Measurements from ENCODE around the gene ARHGEF4.

GRCh38 chr2:130966149-130966774 lies 129.5 kb downstream of the ARHGEF4 start:
- TF ChIP-seq REST (IDR thresholded peaks at IDR 0.05; ENCODE audit: low read depth), result no peak
- TF ChIP-seq CBX3 (IDR thresholded peaks at IDR 0.05; ENCODE audit: low read depth), result no peak
- TF ChIP-seq ZNF274 (IDR thresholded peaks at IDR 0.05; ENCODE audit: low read depth, low read length), result no peak
- TF ChIP-seq CTCF (IDR thresholded peaks at IDR 0.05 in 2 of 3, conservative IDR thresholded peaks at IDR 0.05 in 1 of 3; ENCODE audit: borderline replicate concordance in 1 of 3, insufficient read depth in 1 of 3, low read depth in 2 of 3, low read length in 2 of 3), result no peak
- TF ChIP-seq POLR2A (IDR thresholded peaks at IDR 0.05; ENCODE audit: borderline replicate concordance, extremely low read depth, insufficient read depth, insufficient read length), result no peak
- no peak for TF ChIP-seq SRF (IDR thresholded peaks at IDR 0.05; ENCODE audit: low read depth)
- TF ChIP-seq EZH2phosphoT487 (IDR thresholded peaks at IDR 0.05; ENCODE audit: borderline replicate concordance), result no peak
- TF ChIP-seq ZFX (IDR thresholded peaks at IDR 0.05), result no peak
- no peak for TF ChIP-seq RAD21 (IDR thresholded peaks at IDR 0.05; ENCODE audit: low read depth)

Data from HCT116 (cell line).